WERI-Rb-1 (cell line): Measurements from ENCODE around the gene CEP55.

Experiments
- DNase-seq: peaks from one replicate; pipeline ENCODE4 v3.0.0-alpha.2; 2020
- H3K27ac ChIP-seq: fragments of 250-450 bp; sonication (Bioruptor Pico); 2 replicates; pipeline ENCODE4 v1.5.1; 2020; ENCODE audit warnings: mild to moderate bottlenecking, moderate library complexity
- H3K27me3 ChIP-seq: fragments of 250-450 bp; sonication (Bioruptor Pico); 2 replicates; pipeline ENCODE4 v1.5.1; 2021; ENCODE audit warnings: mild to moderate bottlenecking, low read depth, moderate library complexity; ENCODE audit not compliant: insufficient read depth, severe bottlenecking
- H3K36me3 ChIP-seq: fragments of 250-450 bp; sonication (Bioruptor Pico); 2 replicates; pipeline ENCODE4 v1.5.1; 2020; ENCODE audit warnings: mild to moderate bottlenecking, moderate library complexity
- H3K4me3 ChIP-seq: 2 replicates; pipeline ENCODE4 v1.5.1; 2011; ENCODE audit warnings: low read depth, mild to moderate bottlenecking, control low read depth, low read length
- H3K9me3 ChIP-seq: fragments of 250-450 bp; sonication (Bioruptor Pico); 2 replicates; pipeline ENCODE4 v1.5.1; 2021; ENCODE audit warnings: mild to moderate bottlenecking, moderate library complexity; ENCODE audit not compliant: severe bottlenecking
- CTCF ChIP-seq: IDR thresholded peaks from 2 replicates; pipeline ENCODE4 v1.5.1; 2011; ENCODE audit warnings: low read depth, mild to moderate bottlenecking, control low read depth, inconsistent platforms, low read length

Gene CEP55

GRCh38 chr10:93572606-93573005 lies 76.2 kb downstream of the CEP55 start:
- TF ChIP-seq CTCF: no peak
- no peaks in the 10 kb centered on the region for H3K27me3 ChIP-seq
- no peak overlapping the region for H3K4me3 ChIP-seq
- H3K9me3 ChIP-seq: no peaks in the 10 kb centered on the region
- H3K36me3 ChIP-seq: no peaks in the 10 kb centered on the region
- no peak for DNase-seq
- no peak overlapping the region for H3K27ac ChIP-seq

GRCh38 chr10:93573051-93573909 lies 76.9 kb downstream of the CEP55 start:
- DNase-seq: no peak
- H3K36me3 ChIP-seq: no peaks in the 10 kb centered on the region
- no peak overlapping the region for H3K27ac ChIP-seq
- H3K27me3 ChIP-seq: no peaks in the 10 kb centered on the region
- H3K4me3 ChIP-seq: no peak overlapping the region
- no peaks in the 10 kb centered on the region for H3K9me3 ChIP-seq
- no peak for TF ChIP-seq CTCF

- Histone ChIP-seq H3K36me3 (no peaks in the 10 kb centered on the region), H3K4me3 (no peak overlapping the region), H3K27ac (no peak overlapping the region), H3K9me3 (no peaks in the 10 kb centered on the region), H3K27me3 (no peaks in the 10 kb centered on the region)
- no peak for TF ChIP-seq CTCF
- DNase-seq: no peak
These were observed 77.5 kb downstream of the CEP55 start for GRCh38 chr10:93573924-93574323.

- no peaks in the 10 kb centered on the region; the same call in 1 of the 2 replicates for H3K36me3 ChIP-seq
- peaks cover 12% of the 10 kb centered on the region for H3K9me3 ChIP-seq
- H3K4me3 ChIP-seq: no peak overlapping the region
- H3K27ac ChIP-seq: no peak overlapping the region
- DNase-seq: no peak
- H3K27me3 ChIP-seq: no peaks in the 10 kb centered on the region
- no peak for TF ChIP-seq CTCF
These were observed 80.5 kb downstream of the CEP55 start for GRCh38 chr10:93576888-93577287.

GRCh38 chr10:93577565-93577964 lies 81.2 kb downstream of the CEP55 start:
- TF ChIP-seq CTCF: no peak
- Histone ChIP-seq H3K4me3 (no peak overlapping the region), H3K36me3 (no peaks in the 10 kb centered on the region; the same call in 1 of the 2 replicates), H3K27me3 (no peaks in the 10 kb centered on the region), H3K27ac (no peak overlapping the region), H3K9me3 (peaks cover 12% of the 10 kb centered on the region)
- DNase-seq: no peak
